HCT116 (cell line): ENCODE measurements around the gene CCDC192. TPM values are rescaled to one million over a fixed set of nuclear protein-coding genes. Genes with fewer than 3 reads are reported as not detected.

Source experiments
- ATAC-seq: fragments of 200-7000 bp; cut with Tn5 transposase; 2 replicates; pipeline ENCODE4 v1.9.1; 2020; ENCODE audit warnings: mild to moderate bottlenecking, moderate library complexity
- BruUV-seq: library from RNA; stranded (reverse); fragments of 400-500 nt; replicated peaks from 2 replicates; lab custom pipeline; 2021; lab: Mats Ljungman, UMichigan
- CTCF ChIA-PET: fragments of 300-600 bp; sonication (Branson Sonifier 250); formaldehyde crosslinking; loops from one replicate; lab custom pipeline; 2021; ENCODE audit warnings: antibody characterized with exemption; lab: Charles Lee
- POLR2A ChIA-PET: fragments of 300-600, 350-600 bp; sonication (Branson Sonifier 250); formaldehyde crosslinking; loops from one replicate; lab custom pipeline; 2021; ENCODE audit warnings: antibody characterized with exemption; lab: Charles Lee
- RAD21 ChIA-PET, 2 experiments: fragments of 300-600 bp; sonication (Branson Sonifier 250); formaldehyde crosslinking; loops; one replicate each; lab custom pipeline; 2023; ENCODE audit warnings: low total read pairs in 2 of 2; ENCODE audit not compliant: uncharacterized antibody in 2 of 2, unreplicated experiment in 2 of 2, low non-redundant PET in 1 of 2; lab: Charles Lee
- DNase-seq: peaks from one replicate; pipeline ENCODE4 v3.0.0-alpha.2; 2010; ENCODE audit warnings: low read depth, low spot score
- H2AFZ ChIP-seq: fragments of 200-600 bp; shearing (Covaris generic), sonication (generic); 2 replicates; pipeline ENCODE4 v1.6.1; 2017; ENCODE audit warnings: low read depth, mixed run types, mixed read lengths, antibody characterized with exemption, low read length; ENCODE audit not compliant: poor library complexity, severe bottlenecking
- H3K27ac ChIP-seq: 2 replicates; pipeline ENCODE4 v1.5.1; 2012; ENCODE audit warnings: low read depth, low read length
- H3K27me3 ChIP-seq: fragments of 200-600 bp; sonication (generic); 2 replicates; pipeline ENCODE4 v1.6.1; 2016; ENCODE audit warnings: mixed run types, low read length, mixed read lengths; ENCODE audit not compliant: insufficient read depth
- H3K36me3 ChIP-seq, 2 experiments: fragments of 200-500 bp in 1 of 2; fragments of 200-600 bp in 1 of 2; sonication (Bioruptor generic) in 1 of 2; sonication (generic) in 1 of 2; 2 replicates each; pipeline versions ENCODE4 v1.5.1 to v1.6.1; 2014 to 2016; ENCODE audit warnings: low read length in 2 of 2, inconsistent platforms in 1 of 2, mixed read lengths in 1 of 2, mixed run types in 1 of 2; ENCODE audit not compliant: insufficient read depth in 2 of 2, control insufficient read depth in 1 of 2
- H3K4me1 ChIP-seq, 2 experiments: fragments of 200-600 bp in 1 of 2; sonication (generic) in 1 of 2; 2 replicates each; pipeline versions ENCODE4 v1.5.1 to v1.6.1; 2012 to 2017; ENCODE audit warnings: low read length in 2 of 2, inconsistent platforms in 1 of 2, mild to moderate bottlenecking in 1 of 2, mixed read lengths in 1 of 2, mixed run types in 1 of 2, moderate library complexity in 1 of 2; ENCODE audit not compliant: insufficient read depth in 2 of 2, control insufficient read depth in 1 of 2
- H3K4me2 ChIP-seq: fragments of 200-600 bp; sonication (generic); 2 replicates; pipeline ENCODE4 v1.6.1; 2017; ENCODE audit warnings: mixed run types, low read length, mixed read lengths
- H3K4me3 ChIP-seq, 2 experiments: fragments of 200-600 bp in 1 of 2; sonication (generic) in 1 of 2; replicated peaks in 1 of 2; 2 replicates each; pipeline ENCODE4 v1.5.1; 2011 to 2016; ENCODE audit warnings: low read length in 2 of 2, control low read depth in 1 of 2, low read depth in 1 of 2, mild to moderate bottlenecking in 1 of 2, mixed read lengths in 1 of 2, mixed run types in 1 of 2
- H3K79me2 ChIP-seq: fragments of 200-600 bp; sonication (generic); 2 replicates; pipeline ENCODE4 v1.6.1; 2017; ENCODE audit warnings: mild to moderate bottlenecking, mixed run types, low read length, moderate library complexity, mixed read lengths; ENCODE audit not compliant: insufficient read depth
- H3K9ac ChIP-seq: fragments of 200-600 bp; sonication (generic); 2 replicates; pipeline ENCODE4 v1.6.1; 2016; ENCODE audit warnings: low read length, mixed read lengths
- H3K9me2 ChIP-seq: fragments of 200-600 bp; sonication (generic), shearing (Covaris generic); 2 replicates; pipeline ENCODE4 v1.6.1; 2017; ENCODE audit warnings: mixed run types, mild to moderate bottlenecking, moderate library complexity; ENCODE audit not compliant: insufficient read depth
- H3K9me3 ChIP-seq, 2 experiments: fragments of 200-500 bp in 1 of 2; fragments of 200-600 bp in 1 of 2; sonication (Bioruptor generic) in 1 of 2; sonication (generic) in 1 of 2; 2 replicates each; pipeline ENCODE4 v1.6.1; 2014 to 2017; ENCODE audit warnings: low read length in 2 of 2, mixed read lengths in 2 of 2, inconsistent platforms in 1 of 2, low read depth in 1 of 2, mild to moderate bottlenecking in 1 of 2, mixed run types in 1 of 2, moderate library complexity in 1 of 2; ENCODE audit not compliant: control insufficient read depth in 1 of 2, insufficient read depth in 1 of 2
- H4K20me1 ChIP-seq: fragments of 200-600 bp; sonication (generic), shearing (Covaris generic); 2 replicates; pipeline ENCODE4 v1.6.1; 2017; ENCODE audit warnings: mixed run types, mild to moderate bottlenecking, moderate library complexity; ENCODE audit not compliant: insufficient read depth
- CEBPB ChIP-seq: IDR thresholded peaks from 2 replicates; pipeline ENCODE4 v1.6.1; 2012; ENCODE audit warnings: low read depth
- CTCF ChIP-seq, 3 experiments: fragments of 200-600 bp in 1 of 3; sonication (generic) in 1 of 3; IDR thresholded peaks in 2 of 3; conservative IDR thresholded peaks in 1 of 3; 2 replicates each; pipeline ENCODE4 v1.5.1; 2012 to 2017; ENCODE audit warnings: low read depth in 2 of 3, low read length in 2 of 3, antibody characterized with exemption in 1 of 3, borderline replicate concordance in 1 of 3, control low read depth in 1 of 3, mild to moderate bottlenecking in 1 of 3, mixed read lengths in 1 of 3, mixed run types in 1 of 3, moderate library complexity in 1 of 3; ENCODE audit not compliant: insufficient read depth in 1 of 3
- ELF1 ChIP-seq: IDR thresholded peaks from 2 replicates; pipeline ENCODE4 v1.6.1; 2012; ENCODE audit warnings: low read depth, borderline replicate concordance
- EZH2 ChIP-seq: fragments of 200-600 bp; sonication (generic); IDR thresholded peaks from 2 replicates; pipeline ENCODE4 v1.6.1; 2017; ENCODE audit warnings: antibody characterized with exemption, mixed run types
- EZH2phosphoT487 ChIP-seq: fragments of 200-600 bp; IDR thresholded peaks from 2 replicates; pipeline ENCODE4 v1.6.1; 2018; ENCODE audit warnings: antibody characterized with exemption, borderline replicate concordance
- JUND ChIP-seq: IDR thresholded peaks from 2 replicates; pipeline ENCODE4 v1.6.1; 2012
- MAX ChIP-seq: IDR thresholded peaks from 2 replicates; pipeline ENCODE4 v1.6.1; 2012
- POLR2AphosphoS5 ChIP-seq: IDR thresholded peaks from 2 replicates; pipeline ENCODE4 v1.6.1; 2011; ENCODE audit warnings: mild to moderate bottlenecking, low read depth, low read length, moderate library complexity
- REST ChIP-seq: IDR thresholded peaks from 2 replicates; pipeline ENCODE4 v1.6.1; 2012; ENCODE audit warnings: low read depth
- SIN3A ChIP-seq: IDR thresholded peaks from 2 replicates; pipeline ENCODE4 v1.6.1; 2012; ENCODE audit warnings: low read depth
- SP1 ChIP-seq: IDR thresholded peaks from 2 replicates; pipeline ENCODE4 v1.6.1; 2012; ENCODE audit warnings: low read depth
- SRF ChIP-seq: IDR thresholded peaks from 2 replicates; pipeline ENCODE4 v1.6.1; 2012; ENCODE audit warnings: low read depth
- ZBTB33 ChIP-seq: IDR thresholded peaks from 2 replicates; pipeline ENCODE4 v1.6.1; 2011; ENCODE audit warnings: mild to moderate bottlenecking, low read length, moderate library complexity; ENCODE audit not compliant: insufficient replicate concordance; ENCODE audit errors: extremely low read depth
- ZFX ChIP-seq: fragments of 450-650 bp; IDR thresholded peaks from 2 replicates; pipeline ENCODE4 v1.6.1; 2017
- intact Hi-C: fragments of 100-400 bp; cut with micrococcal nuclease; formaldehyde crosslinking; loops from 2 replicates; pipeline ENCODE4 v1.10.0; 2022
- total RNA-seq: library from RNA; stranded (reverse); gene quantifications from one replicate; pipeline ENCODE4 v1.2.1, GENCODE V29; 2021; ENCODE audit not compliant: unreplicated experiment

The CCDC192 gene
- total RNA-seq, 1 experiment from 2014 or later = not detected

GRCh38 chr5:127957701-127958239 is 254.6 kb downstream of the CCDC192 start (continued):
- TF ChIP-seq REST (no peak), EZH2 (no peak), SP1 (no peak), SRF (no peak)
- TF ChIP-seq, all 23 proteins: peak for 0

- BruUV-seq = no TSS peak
- Histone ChIP-seq H3K79me2 (no peaks in the 10 kb centered on the region), H3K4me3 (no peak overlapping the region), H3K27ac (no peak overlapping the region), H3K4me1 (peaks cover 22 to 27% of the 10 kb centered on the region in 2 experiments), H4K20me1 (no peaks in the 10 kb centered on the region), H3K36me3 (no peaks in the 10 kb centered on the region), H3K9me2 (no peaks in the 10 kb centered on the region; the same call in 1 of the 2 replicates), H3K9me3 (no peaks in the 10 kb centered on the region; a peak in 1 of 4 replicates), H3K9ac (no peak overlapping the region), H3K27me3 (no peaks in the 10 kb centered on the region), H3K4me2 (no peak overlapping the region), H2AFZ (no peak overlapping the region)
- no peak for ATAC-seq
- ChIA-PET RAD21 (no interaction called here), POLR2A (no interaction called here), CTCF (no interaction called here)
- no peak for DNase-seq
- intact Hi-C loops = no loop called here
- no peak for TF ChIP-seq ZBTB33
- TF ChIP-seq POLR2AphosphoS5 = no peak
- TF ChIP-seq MAX = no peak
- TF ChIP-seq SP1 = no peak
- no peak for TF ChIP-seq EZH2phosphoT487
- TF ChIP-seq SRF = no peak
- TF ChIP-seq SIN3A = no peak
- TF ChIP-seq CEBPB = no peak
- TF ChIP-seq JUND = no peak
- no peak for TF ChIP-seq ELF1
- no peak for TF ChIP-seq CTCF (IDR thresholded peaks at IDR 0.05 in 2 of 3, conservative IDR thresholded peaks at IDR 0.05 in 1 of 3; ENCODE audit: borderline replicate concordance in 1 of 3, insufficient read depth in 1 of 3, low read depth in 2 of 3, low read length in 2 of 3)
- no peak for TF ChIP-seq ZFX
Observed at GRCh38 chr5:127958421-127959011, 255.3 kb downstream of the CCDC192 start.
